GM21447 (cell line): ENCODE data around the gene TBC1D32.
A peak's percentile ranks its signal among the peaks of the same experiment; 100 is the strongest.
"Not testable (repeated sequence)": the region's sequence is repeated elsewhere in the genome, so short reads cannot be mapped to it uniquely, and the experiment has no call there.

ENCODE experiments used
- ATAC-seq: cut with Tn5 transposase; IDR thresholded peaks from one replicate; pipeline ENCODE4 v1.9.1; 2021; ENCODE audit not compliant: unreplicated experiment

The TBC1D32 gene

GRCh38 chr6:121143476-121143875, 190.8 kb downstream of the TBC1D32 start:
- ATAC-seq, result no peak

- ATAC-seq, result no peak
Measured at GRCh38 chr6:121142093-121142492, 192.2 kb downstream of the TBC1D32 start.

GRCh38 chr6:121135425-121135824, 198.9 kb downstream of the TBC1D32 start:
- no peak for ATAC-seq

- no peak for ATAC-seq
Measured at GRCh38 chr6:121134922-121135321, 199.4 kb downstream of the TBC1D32 start.

GRCh38 chr6:121124600-121124999, 209.7 kb downstream of the TBC1D32 start:
- ATAC-seq, result no peak

- no peak for ATAC-seq
Measured at GRCh38 chr6:121112356-121112755, 221.9 kb downstream of the TBC1D32 start.

- no peak for ATAC-seq
Measured at GRCh38 chr6:121110733-121111132, 223.5 kb downstream of the TBC1D32 start.

GRCh38 chr6:121106962-121107361, 227.3 kb downstream of the TBC1D32 start:
- ATAC-seq, result no peak

- ATAC-seq, result no peak
Measured at GRCh38 chr6:121105461-121105860, 228.8 kb downstream of the TBC1D32 start.

GRCh38 chr6:121093928-121094327, 240.4 kb downstream of the TBC1D32 start:
- ATAC-seq, result no peak

- no peak for ATAC-seq
Measured at GRCh38 chr6:121090492-121090891, 243.8 kb downstream of the TBC1D32 start.

GRCh38 chr6:121086876-121087275, 247.4 kb downstream of the TBC1D32 start:
- ATAC-seq, result no peak

GRCh38 chr6:121076119-121076518, 258.2 kb downstream of the TBC1D32 start:
- no peak for ATAC-seq

GRCh38 chr6:121068749-121069148, 265.5 kb downstream of the TBC1D32 start:
- not testable (repeated sequence) for ATAC-seq

GRCh38 chr6:121067381-121067780, 266.9 kb downstream of the TBC1D32 start:
- no peak for ATAC-seq

GRCh38 chr6:121064345-121064744, 269.9 kb downstream of the TBC1D32 start:
- ATAC-seq, result no peak

- ATAC-seq, result peak; percentile 89
Measured at GRCh38 chr6:121055572-121056163, 278.6 kb downstream of the TBC1D32 start.

- ATAC-seq, result not testable (repeated sequence)
Measured at GRCh38 chr6:121048593-121048992, 285.7 kb downstream of the TBC1D32 start.

GRCh38 chr6:121044905-121045304, 289.4 kb downstream of the TBC1D32 start:
- ATAC-seq, result not testable (repeated sequence)

- not testable (repeated sequence) for ATAC-seq
Measured at GRCh38 chr6:121043706-121044105, 290.6 kb downstream of the TBC1D32 start.

- not testable (repeated sequence) for ATAC-seq
Measured at GRCh38 chr6:121043211-121043610, 291.1 kb downstream of the TBC1D32 start.

GRCh38 chr6:121042766-121043165, 291.5 kb downstream of the TBC1D32 start:
- no peak for ATAC-seq

GRCh38 chr6:121040831-121041230, 293.4 kb downstream of the TBC1D32 start:
- no peak for ATAC-seq
